RWPE2 (cell line): ENCODE results near the gene EML2.

Experiments used
- ATAC-seq: fragments of 200-7000 bp; cut with Tn5 transposase; 3 replicates; pipeline ENCODE4 v1.9.1; 2021; ENCODE audit warnings: low read depth
- DNase-seq: peaks from one replicate; pipeline ENCODE4 v3.0.0-alpha.2; 2020; ENCODE audit warnings: low spot score
- H3K27ac ChIP-seq: fragments of 450-650 bp; 2 replicates; pipeline ENCODE4 v1.5.1; 2017; ENCODE audit warnings: mild to moderate bottlenecking; ENCODE audit not compliant: poor library complexity, severe bottlenecking
- H3K27me3 ChIP-seq: fragments of 250-450 bp; sonication (Bioruptor Pico); 2 replicates; pipeline ENCODE4 v1.5.1; 2021; ENCODE audit warnings: mild to moderate bottlenecking, moderate library complexity; ENCODE audit not compliant: insufficient read depth, poor library complexity, severe bottlenecking
- H3K36me3 ChIP-seq: fragments of 250-450 bp; sonication (Bioruptor Pico); 2 replicates; pipeline ENCODE4 v1.5.1; 2020; ENCODE audit warnings: low read depth, mild to moderate bottlenecking, moderate library complexity
- H3K4me1 ChIP-seq: fragments of 250-450 bp; sonication (Bioruptor Pico); 2 replicates; pipeline ENCODE4 v1.5.1; 2021; ENCODE audit warnings: mild to moderate bottlenecking, moderate library complexity; ENCODE audit not compliant: insufficient read depth, poor library complexity, severe bottlenecking
- H3K4me3 ChIP-seq: fragments of 250-450 bp; sonication (Bioruptor Pico); 2 replicates; pipeline ENCODE4 v1.5.1; 2021; ENCODE audit warnings: mild to moderate bottlenecking, moderate library complexity; ENCODE audit not compliant: severe bottlenecking
- H3K9me3 ChIP-seq: fragments of 250-450 bp; sonication (Bioruptor Pico); 2 replicates; pipeline ENCODE4 v1.5.1; 2021; ENCODE audit warnings: mild to moderate bottlenecking, moderate library complexity; ENCODE audit not compliant: severe bottlenecking
- CTCF ChIP-seq: fragments of 450-650 bp; IDR thresholded peaks from one replicate; pipeline ENCODE4 v1.5.1; 2017; ENCODE audit warnings: mild to moderate bottlenecking, moderate library complexity; ENCODE audit not compliant: poor library complexity, severe bottlenecking

The EML2 gene

GRCh38 chr19:45589768-45590167 is 49.4 kb downstream of the EML2 start:
- Histone ChIP-seq H3K4me1 (peaks cover 10% of the 10 kb centered on the region), H3K27ac (no peak overlapping the region), H3K27me3 (no peaks in the 10 kb centered on the region), H3K9me3 (no peaks in the 10 kb centered on the region), H3K4me3 (no peak overlapping the region), H3K36me3 (no peaks in the 10 kb centered on the region)
- no peak for TF ChIP-seq CTCF
- DNase-seq: no peak
- ATAC-seq: no peak

- peaks cover 10% of the 10 kb centered on the region for H3K4me1 ChIP-seq
- no peaks in the 10 kb centered on the region for H3K9me3 ChIP-seq
- ATAC-seq: no peak
- TF ChIP-seq CTCF: no peak
- no peak overlapping the region for H3K27ac ChIP-seq
- H3K36me3 ChIP-seq: no peaks in the 10 kb centered on the region
- no peak overlapping the region for H3K4me3 ChIP-seq
- DNase-seq: no peak
- no peaks in the 10 kb centered on the region for H3K27me3 ChIP-seq
These were observed 51.3 kb downstream of the EML2 start for GRCh38 chr19:45587873-45588272.

- peak overlapping the region; percentile 67 for H3K27ac ChIP-seq
- no peak for DNase-seq
- TF ChIP-seq CTCF: no peak
- no peaks in the 10 kb centered on the region for H3K27me3 ChIP-seq
- H3K9me3 ChIP-seq: no peaks in the 10 kb centered on the region
- ATAC-seq: no peak
- no peaks in the 10 kb centered on the region for H3K36me3 ChIP-seq
- H3K4me1 ChIP-seq: no peaks in the 10 kb centered on the region
- peak overlapping the region; percentile 53 for H3K4me3 ChIP-seq
These were observed 54.0 kb downstream of the EML2 start for GRCh38 chr19:45585158-45585577.

- DNase-seq: peak; percentile 99
These were observed 54.7 kb downstream of the EML2 start, which contains the start of gene OPA3 for GRCh38 chr19:45584332-45585157. Gene OPA3, minus strand, starts transcription at chr19:45584802. Its CDS starts 38 bp downstream, at chr19:45584764.

More at GRCh38 chr19:45584332-45585157, 54.7 kb downstream of the EML2 start, which contains the start of gene OPA3:
- Histone ChIP-seq H3K36me3 (no peaks in the 10 kb centered on the region), H3K9me3 (no peaks in the 10 kb centered on the region), H3K4me3 (peak within 1 kb of the TSS; percentile 53), H3K27ac (peak within 1 kb of the TSS; percentile 67), H3K4me1 (no peaks in the 10 kb centered on the region), H3K27me3 (no peaks in the 10 kb centered on the region)
- no peak for TF ChIP-seq CTCF
- peak; percentile 93 for ATAC-seq
